ENCODE measurements around the gene TNIP2.

The TNIP2 gene

DNA sequence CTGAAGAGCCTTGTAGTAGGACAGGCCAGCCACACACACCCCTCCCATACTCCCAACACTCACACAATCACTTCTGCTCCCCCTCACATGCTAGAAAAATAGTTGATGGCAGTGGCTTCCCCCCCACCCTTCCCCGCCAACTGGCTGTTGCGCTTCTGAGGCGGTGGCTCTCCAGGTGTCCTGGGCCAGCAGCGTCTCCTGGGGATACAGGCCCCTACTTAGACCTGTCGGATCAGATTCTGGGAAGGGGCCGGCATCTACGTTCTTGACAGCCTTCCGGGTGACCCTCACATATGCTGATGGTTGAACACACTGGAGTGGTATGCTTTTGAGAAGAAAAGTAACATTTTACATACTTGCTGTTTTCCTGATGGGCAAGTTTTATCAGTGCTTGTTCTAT is 39.9 kb downstream of the TNIP2 start:
- no peak for DNase-seq (ENCODE audit: low read depth in 2 of 2)

DNA sequence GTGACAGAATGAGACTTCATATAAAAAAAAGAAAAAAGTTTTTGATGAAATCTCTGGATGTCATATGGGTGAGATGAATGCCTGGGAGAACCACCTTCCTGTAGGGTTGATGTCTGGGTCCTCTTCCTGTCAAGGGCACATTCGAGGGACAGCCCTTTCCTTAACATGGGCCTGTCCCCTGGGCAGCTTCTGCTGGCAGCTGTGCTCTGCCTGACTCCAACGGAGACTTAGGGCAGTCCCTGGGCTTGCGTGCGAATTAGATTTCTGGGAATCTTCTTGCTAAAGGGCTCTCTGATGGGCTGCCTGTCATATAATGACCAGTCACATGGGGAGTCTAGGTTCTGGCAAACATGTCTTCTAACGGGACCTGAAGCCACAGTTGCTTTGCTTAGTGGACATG is 40.7 kb downstream of the TNIP2 start:
- DNase-seq (ENCODE audit: low read depth in 2 of 2): no peak

DNA sequence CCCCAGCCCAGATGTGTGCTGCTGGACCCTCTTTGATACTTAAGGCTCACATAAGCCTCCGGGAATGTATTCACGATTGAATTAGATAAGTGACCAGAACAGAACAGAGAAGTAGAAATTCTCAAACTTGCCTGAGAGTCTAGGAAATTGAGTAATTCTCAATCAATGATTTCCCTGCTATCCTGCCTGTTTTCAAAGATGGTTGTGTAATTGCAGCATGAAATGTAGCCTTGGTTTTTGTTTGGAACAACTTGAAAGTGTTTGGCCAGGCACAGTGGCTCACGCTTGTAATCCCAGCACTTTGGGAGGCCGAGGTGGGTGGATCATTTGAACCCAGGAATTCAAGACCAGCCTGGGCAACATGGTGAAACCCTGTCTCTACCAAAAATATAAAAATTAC is 41.2 kb downstream of the TNIP2 start:
- DNase-seq (ENCODE audit: low read depth in 2 of 2): no peak

DNA sequence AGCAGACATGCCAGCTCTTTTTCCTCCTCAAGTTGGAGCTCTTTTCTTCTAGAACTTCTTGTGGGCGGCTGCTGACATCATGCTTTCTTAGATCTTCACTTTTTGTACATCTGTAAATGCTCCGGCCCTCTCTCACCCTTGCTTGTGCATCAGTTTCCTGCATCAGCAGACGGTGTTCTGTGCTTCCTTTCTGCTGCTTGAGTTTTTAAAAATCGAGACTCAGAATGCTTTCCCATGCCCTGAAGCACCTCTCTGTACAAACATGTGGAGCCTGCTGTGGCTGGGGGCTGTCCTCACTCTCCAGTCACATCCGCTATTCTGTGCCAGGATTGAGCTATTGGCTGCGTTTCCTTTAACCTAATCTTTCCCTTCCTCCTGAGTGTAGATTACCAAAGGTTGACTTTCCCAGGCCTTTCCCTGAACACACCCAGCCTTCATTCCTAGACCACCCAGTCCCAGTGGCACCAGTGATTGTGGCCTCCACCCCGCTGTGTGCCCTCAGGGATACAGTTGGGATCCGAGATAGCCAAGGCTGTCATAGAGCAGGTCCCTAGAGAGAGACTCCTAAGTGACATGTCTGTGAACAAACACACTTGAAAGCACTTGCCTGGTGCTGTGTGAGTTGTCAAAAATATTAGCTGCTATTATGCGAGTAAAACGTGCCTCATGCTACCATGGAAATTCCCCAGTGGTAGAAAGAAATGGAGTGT is 41.9 kb downstream of the TNIP2 start:
- DNase-seq (ENCODE audit: low read depth in 2 of 2): peak in 1 of 2 donors; percentile 30

DNA sequence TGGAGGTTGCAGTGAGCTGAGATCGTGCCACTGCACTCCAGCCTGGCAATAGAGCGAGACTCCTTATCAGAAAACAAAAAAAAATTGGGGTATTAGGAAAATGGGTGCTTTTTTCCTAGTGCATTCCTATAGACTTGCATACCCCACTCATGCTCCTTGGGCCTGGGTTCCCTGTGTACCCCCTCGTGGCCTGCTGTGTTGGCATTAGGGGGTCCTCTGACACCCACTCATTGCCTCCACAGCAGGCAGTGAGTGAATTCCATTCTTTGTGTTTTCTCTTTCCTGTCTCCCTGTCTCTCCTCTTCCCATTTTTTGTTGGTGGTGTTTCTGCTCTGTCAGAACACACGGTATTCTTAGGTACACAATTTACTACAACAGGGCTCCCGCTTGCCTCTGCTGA is 42.8 kb downstream of the TNIP2 start:
- DNase-seq (ENCODE audit: low read depth in 2 of 2): no peak

DNA sequence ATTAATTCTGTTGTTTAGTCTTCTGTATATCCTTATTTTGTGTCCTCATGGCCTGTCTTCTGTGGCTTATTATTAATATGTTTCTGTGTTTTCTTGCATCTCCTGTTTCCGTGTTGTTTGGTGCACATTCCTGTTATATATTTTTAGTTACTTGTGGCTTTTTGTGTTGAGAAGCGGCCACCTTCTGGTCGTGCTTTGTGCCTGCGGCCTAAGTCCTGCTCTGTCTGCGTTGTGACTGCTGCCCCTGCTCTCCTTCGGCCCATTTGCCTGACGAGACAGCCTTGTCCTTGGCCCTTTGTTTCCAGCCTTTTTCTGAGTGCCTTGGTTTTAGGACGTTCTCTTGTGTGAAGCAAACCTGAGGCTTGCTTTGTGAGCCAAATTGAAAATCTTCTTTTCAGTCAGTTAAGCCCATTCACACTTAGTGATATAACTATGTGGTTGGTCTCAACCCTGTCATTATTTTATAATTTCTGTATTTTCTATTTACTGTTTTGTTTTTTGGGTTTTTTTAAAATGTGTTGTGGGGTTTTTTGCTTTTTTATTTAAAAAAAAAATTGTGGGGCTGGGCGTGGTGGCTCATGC is 43.8 kb downstream of the TNIP2 start:
- DNase-seq (ENCODE audit: low read depth in 2 of 2): no peak

DNA sequence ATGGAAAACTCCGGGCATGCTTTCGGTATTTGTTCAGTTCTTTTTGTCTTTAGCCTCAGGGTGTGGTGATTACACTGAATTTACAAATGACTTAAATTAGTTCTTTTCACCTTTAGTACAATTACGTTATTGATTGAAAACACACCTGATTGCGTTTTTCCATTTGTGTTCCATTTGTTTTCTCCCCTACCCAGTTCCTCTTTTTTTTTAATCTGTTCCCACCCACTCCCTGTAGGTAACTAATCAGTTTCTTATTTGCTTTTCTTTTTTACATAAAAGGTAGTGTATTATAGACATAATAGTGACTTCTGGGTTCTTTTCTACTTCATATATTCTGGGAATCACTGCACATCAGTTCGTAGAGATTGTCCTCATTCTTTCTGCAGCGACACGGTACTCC is 53.4 kb downstream of the TNIP2 start:
- DNase-seq (ENCODE audit: low read depth in 2 of 2): no peak

DNA sequence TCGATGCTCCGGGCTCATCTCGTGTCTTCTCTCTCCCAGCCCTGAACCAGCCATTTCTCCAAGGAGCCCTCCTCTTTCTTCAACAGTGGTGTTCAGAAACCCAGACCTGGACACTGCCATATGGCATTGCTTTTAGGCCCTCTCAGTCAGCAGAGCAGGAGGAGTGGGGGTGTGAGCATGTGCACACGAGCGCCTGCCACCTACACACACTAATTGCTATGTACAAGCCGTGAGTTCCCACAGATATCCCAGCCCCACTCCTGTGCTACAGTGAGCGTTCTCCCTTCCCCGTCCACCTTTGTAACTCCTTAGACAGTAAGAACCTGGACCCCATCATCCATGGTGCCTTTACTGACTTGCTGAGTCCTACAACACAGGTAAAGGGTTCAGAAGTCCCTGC is 53.8 kb downstream of the TNIP2 start:
- no peak for DNase-seq (ENCODE audit: low read depth in 2 of 2)

DNA sequence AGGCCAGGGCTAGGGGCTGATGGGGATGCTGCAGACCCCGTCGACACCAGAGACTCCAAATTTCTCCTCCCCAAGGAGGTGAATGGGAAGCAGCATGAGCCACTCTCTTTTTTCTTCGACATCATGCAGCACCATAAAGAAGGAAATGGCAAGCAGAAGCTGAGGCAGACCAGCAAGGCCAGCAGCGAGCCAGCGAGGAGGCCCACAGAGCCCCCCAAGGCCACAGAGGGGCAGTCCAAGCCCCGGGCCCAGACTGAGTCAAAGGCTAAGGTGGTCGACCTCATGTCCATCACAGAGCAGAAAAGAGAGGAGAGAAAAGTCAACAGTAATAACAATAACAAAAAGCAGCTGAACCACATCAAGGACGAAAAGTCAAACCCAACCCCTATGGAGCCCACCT is 56.1 kb downstream of the TNIP2 start:
- DNase-seq (ENCODE audit: low read depth in 2 of 2): no peak

DNA sequence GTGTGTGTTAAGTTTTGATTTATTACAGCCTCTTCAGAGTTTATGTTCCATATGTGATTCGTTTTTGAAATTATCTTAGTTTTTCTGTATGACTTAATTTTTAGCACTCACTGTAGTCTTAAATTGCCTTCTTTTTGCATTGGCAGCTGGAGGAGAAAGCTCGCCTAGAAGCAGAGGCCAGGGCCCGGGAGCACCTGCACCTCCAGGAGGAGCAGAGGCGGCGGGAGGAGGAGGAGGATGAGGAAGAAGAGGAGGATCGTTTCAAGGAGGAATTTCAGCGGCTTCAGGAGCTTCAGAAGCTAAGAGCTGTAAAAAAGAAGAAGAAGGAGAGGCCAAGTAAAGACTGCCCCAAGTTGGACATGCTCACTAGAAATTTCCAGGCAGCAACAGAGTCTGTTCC is 56.6 kb downstream of the TNIP2 start:
- no peak for DNase-seq (ENCODE audit: low read depth in 2 of 2)

DNA sequence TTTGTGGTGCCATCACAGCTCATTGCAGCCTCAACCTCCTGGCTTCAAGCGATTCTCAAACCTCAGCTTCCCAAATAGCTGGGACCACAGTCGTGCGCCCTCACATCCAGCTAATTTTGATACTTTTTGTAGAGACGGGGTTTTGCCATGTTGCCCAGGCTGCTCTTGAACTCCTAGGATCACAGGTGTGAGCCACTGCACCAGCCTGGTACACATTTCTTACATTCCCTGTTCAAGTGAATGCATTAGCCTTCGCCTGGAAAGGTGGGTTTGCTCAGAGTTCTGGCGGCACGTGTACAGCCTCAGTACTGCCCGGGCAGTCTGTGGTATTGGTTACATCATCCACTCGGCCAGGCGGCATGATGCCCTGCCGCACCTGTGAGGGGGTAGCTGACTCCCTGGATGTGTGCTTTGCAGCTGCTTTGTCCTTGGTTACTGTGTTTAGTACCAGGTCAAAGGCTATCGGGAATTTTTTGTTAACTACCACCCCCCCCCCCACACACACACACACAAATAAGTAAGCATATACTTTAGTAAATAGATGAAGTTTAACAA is 57.1 kb downstream of the TNIP2 start:
- no peak for DNase-seq (ENCODE audit: low read depth in 2 of 2)

DNA sequence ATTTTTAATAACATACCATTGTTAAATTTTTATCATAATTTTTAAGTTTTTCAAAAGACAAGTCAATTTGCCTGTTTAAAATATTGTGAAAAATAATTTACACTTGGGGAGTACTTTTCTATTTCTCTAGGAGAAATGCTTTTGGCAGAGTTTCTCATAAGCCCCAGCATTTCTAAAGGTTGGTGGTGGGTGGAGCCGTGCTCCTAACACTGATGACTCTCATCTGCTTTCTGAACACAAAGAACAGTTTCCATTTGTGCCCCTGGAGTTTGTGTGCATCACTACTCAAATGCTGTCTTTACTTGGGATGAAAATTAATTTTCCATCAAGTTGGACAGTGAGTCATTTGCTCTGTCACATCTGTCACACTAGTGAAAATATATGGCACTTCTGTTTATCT is 57.6 kb downstream of the TNIP2 start:
- DNase-seq (ENCODE audit: low read depth in 2 of 2): no peak

DNA sequence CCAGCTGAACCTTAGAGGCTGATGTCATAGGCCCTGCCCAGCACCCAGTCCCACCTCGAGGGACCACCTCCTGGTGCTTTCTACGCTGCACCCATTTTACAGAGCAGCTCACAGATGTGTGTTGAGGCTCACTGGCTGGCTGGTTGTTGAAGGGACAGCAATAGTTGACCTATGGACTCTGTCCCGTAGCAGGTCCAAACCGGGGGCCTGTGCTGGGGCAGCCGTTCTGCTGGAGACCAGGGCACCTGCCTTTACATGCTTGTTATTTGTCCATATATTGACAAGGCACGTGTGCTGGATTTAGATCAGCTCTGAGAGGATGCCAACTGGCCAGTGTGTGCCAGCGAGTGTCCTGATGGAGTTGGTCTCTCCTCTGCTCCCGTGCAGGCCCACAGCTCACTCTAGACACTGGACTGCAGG is 58.1 kb downstream of the TNIP2 start:
- no peak for DNase-seq (ENCODE audit: low read depth in 2 of 2)

DNA sequence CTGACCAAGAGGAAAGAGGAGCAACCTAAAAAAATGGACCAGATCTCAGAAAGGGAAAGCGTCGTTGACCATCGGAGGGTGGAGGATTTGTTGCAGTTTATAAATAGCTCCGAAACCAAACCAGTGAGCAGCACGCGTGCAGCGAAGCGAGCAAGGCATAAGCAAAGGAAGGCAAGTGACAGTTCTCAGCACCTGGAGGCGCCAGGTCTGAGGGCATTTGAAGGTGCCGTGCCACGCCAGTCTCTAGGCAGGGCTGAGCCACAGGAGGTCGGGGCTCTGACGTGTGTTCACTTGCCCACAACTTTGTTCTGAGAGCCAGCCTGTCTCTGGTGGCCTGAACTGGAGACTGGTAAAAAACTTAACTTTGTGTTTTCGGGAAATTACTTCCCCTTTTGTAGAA is 59.7 kb downstream of the TNIP2 start:
- no peak for DNase-seq (ENCODE audit: low read depth in 2 of 2)

DNA sequence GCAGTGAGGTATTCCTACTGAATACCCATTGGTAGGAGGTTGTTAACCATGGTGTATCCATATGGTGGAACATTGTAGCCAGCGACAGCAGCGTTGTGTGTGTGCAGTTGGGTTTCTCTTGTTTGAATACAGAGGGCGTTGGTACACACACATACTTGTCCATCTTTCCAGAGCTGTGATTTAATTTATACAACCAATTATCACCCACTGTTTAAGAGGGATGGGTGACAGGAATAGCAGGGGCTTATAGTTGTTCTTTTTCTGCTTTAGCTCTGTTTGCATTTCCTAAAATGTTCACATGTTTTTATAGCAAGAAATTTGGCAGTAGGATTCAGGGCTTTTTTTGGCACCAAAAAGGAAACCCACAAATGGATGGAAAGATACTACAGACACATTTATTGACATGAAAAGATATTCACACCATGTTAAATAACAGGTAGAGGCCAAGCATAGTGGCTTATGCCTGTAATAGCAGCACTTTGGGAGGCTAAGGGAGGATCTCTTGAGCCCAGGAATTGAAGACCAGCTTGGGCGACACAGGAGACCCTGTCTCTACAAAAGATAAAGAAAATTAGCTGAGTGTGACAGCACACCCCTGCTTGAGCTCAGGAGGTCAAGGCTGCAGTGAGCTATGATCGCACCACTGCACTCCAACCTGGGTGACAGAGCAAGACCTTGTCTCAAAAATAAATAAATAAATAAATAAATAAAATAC is 60.6 kb downstream of the TNIP2 start:
- DNase-seq (ENCODE audit: low read depth in 2 of 2): no peak

DNA sequence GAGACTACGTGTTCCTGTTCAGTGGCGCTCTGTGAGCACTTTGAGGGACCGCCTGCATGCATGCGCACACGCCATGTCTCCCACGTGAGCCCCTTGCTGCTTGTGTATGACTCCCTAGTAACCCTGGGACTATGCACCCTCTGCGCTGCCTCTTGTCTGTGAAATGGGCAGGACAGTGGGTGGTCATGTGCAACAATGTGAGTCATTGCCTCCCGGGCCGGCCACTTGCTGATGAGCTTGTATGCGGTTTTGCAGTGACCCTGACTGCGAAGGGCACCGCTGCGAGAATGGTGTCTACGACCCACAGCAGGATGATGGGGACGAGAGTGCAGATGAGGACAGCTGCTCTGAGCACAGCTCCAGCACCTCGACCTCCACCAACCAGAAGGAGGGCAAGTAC is 61.4 kb downstream of the TNIP2 start:
- DNase-seq (ENCODE audit: low read depth in 2 of 2): no peak

DNA sequence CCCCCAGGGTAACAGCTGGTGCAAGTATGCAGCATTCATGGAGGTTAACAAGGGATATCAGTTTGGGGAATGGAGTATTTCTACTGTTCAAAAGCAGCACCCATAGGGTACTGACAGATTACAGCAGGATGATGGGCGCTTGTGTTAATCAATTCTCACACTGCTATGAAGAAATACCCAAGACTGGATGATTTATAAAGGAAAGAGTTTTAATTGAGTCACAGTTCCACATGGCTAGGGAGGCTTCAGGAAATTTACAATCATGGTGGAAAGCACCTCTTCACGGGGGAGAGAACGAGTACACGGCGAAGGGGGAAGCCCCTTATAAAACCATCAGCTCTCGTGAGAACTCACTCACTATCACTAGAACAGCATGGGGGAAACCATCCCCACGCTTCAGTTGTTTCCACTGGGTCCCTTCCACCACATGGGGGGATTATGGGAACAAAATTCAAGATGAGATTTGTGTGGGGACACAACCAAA is 64.1 kb downstream of the TNIP2 start:
- DNase-seq (ENCODE audit: low read depth in 2 of 2): peak; percentile 13 to 27
